Osteoblast (primary cell): ENCODE results near the gene ETNK1. TPM values are rescaled to one million over a fixed set of nuclear protein-coding genes. Genes with fewer than 3 reads are reported as not detected.

Experiments used
- DNase-seq: peaks from one replicate; pipeline ENCODE4 v3.0.0; 2011; ENCODE audit warnings: low spot score, mixed read lengths; ENCODE audit not compliant: insufficient read length; ENCODE audit errors: missing footprints
- H2AFZ ChIP-seq: 2 replicates; pipeline ENCODE4 v1.6.0; 2011; ENCODE audit warnings: mild to moderate bottlenecking, low read length
- H3K27ac ChIP-seq: 2 replicates; pipeline ENCODE4 v1.5.1; 2011; ENCODE audit warnings: mild to moderate bottlenecking, low read depth, low read length, moderate library complexity
- H3K27me3 ChIP-seq: 2 replicates; pipeline ENCODE4 v1.6.0; 2012; ENCODE audit warnings: mild to moderate bottlenecking, control low read depth, inconsistent platforms, low read length, moderate library complexity; ENCODE audit not compliant: insufficient read depth
- H3K36me3 ChIP-seq: 2 replicates; pipeline ENCODE4 v1.5.1; 2011; ENCODE audit warnings: mild to moderate bottlenecking, low read length, control low read depth, moderate library complexity; ENCODE audit not compliant: insufficient read depth
- H3K4me1 ChIP-seq: 2 replicates; pipeline ENCODE4 v1.5.1; 2011; ENCODE audit warnings: mild to moderate bottlenecking, low read length, control low read depth, moderate library complexity; ENCODE audit not compliant: insufficient read depth
- H3K4me2 ChIP-seq: 2 replicates; pipeline ENCODE4 v1.6.0; 2011; ENCODE audit warnings: mild to moderate bottlenecking, low read length; ENCODE audit not compliant: insufficient read depth
- H3K4me3 ChIP-seq: fragments of 200-600 bp; sonication (generic); 3 replicates; pipeline ENCODE4 v1.5.1; 2012; ENCODE audit warnings: mild to moderate bottlenecking, low read length, inconsistent platforms; ENCODE audit not compliant: insufficient read depth
- H3K79me2 ChIP-seq: 2 replicates; pipeline ENCODE4 v1.6.0; 2012; ENCODE audit warnings: mild to moderate bottlenecking, low read length, control low read depth, inconsistent platforms; ENCODE audit not compliant: insufficient read depth
- H3K9me3 ChIP-seq: 2 replicates; pipeline ENCODE4 v1.5.1; 2011; ENCODE audit warnings: low read depth, low read length, control low read depth
- H4K20me1 ChIP-seq: 2 replicates; pipeline ENCODE4 v1.6.0; 2012; ENCODE audit warnings: mild to moderate bottlenecking, low read length, control low read depth; ENCODE audit not compliant: insufficient read depth
- CTCF ChIP-seq: IDR thresholded peaks from 2 replicates; pipeline ENCODE4 v1.5.1; 2011; ENCODE audit warnings: mild to moderate bottlenecking, low read depth, low read length, moderate library complexity; ENCODE audit errors: extremely low read depth
- total RNA-seq: library from RNA; depleted of rRNA; stranded (reverse); fragments of >200 nt; gene quantifications from 2 replicates; pipeline ENCODE4 v1.2.3, GENCODE V29; 2012

Gene ETNK1
- total RNA-seq = 42.1 and 43.4 TPM in 2 replicates

GRCh38 chr12:22624870-22625761 is at the start of gene ETNK1:
Gene ETNK1 (plus strand): TSS chr12:22625171. CDS start chr12:22625431, 260 bp downstream.
- Histone ChIP-seq H3K9me3 (no peaks in the 10 kb centered on the region), H3K4me3 (peak within 1 kb of the TSS; percentile 96), H3K79me2 (peaks cover 51% of the 10 kb centered on the region), H3K36me3 (no peaks in the 10 kb centered on the region), H4K20me1 (no peaks in the 10 kb centered on the region), H3K4me1 (peaks cover 33% of the 10 kb centered on the region), H3K4me2 (peak within 1 kb of the TSS; percentile 79), H2AFZ (peak within 1 kb of the TSS; percentile 96), H3K27ac (peak within 1 kb of the TSS; percentile 86), H3K27me3 (peaks cover 1% of the 10 kb centered on the region)
- DNase-seq = peak; percentile 96
- TF ChIP-seq CTCF = no peak

- Histone ChIP-seq H3K79me2 (no peaks in the 10 kb centered on the region), H3K27ac (no peak overlapping the region), H3K4me2 (no peak overlapping the region), H3K4me1 (no peaks in the 10 kb centered on the region), H3K4me3 (no peak overlapping the region), H3K9me3 (no peaks in the 10 kb centered on the region), H3K36me3 (no peaks in the 10 kb centered on the region), H3K27me3 (no peaks in the 10 kb centered on the region), H2AFZ (no peak overlapping the region), H4K20me1 (no peaks in the 10 kb centered on the region)
- TF ChIP-seq CTCF = no peak
- DNase-seq = no peak
These were observed 48.9 kb upstream of the ETNK1 start for GRCh38 chr12:22576065-22576464.

GRCh38 chr12:22576473-22576872 is 48.5 kb upstream of the ETNK1 start:
- Histone ChIP-seq H3K4me2 (no peak overlapping the region), H4K20me1 (no peaks in the 10 kb centered on the region), H3K4me3 (no peak overlapping the region), H2AFZ (no peak overlapping the region), H3K79me2 (no peaks in the 10 kb centered on the region), H3K4me1 (no peaks in the 10 kb centered on the region), H3K27ac (no peak overlapping the region), H3K9me3 (no peaks in the 10 kb centered on the region), H3K36me3 (no peaks in the 10 kb centered on the region), H3K27me3 (no peaks in the 10 kb centered on the region)
- no peak for TF ChIP-seq CTCF
- no peak for DNase-seq

- no peaks in the 10 kb centered on the region for H3K4me1 ChIP-seq
- TF ChIP-seq CTCF = no peak
- DNase-seq = no peak
- H3K4me2 ChIP-seq = no peak overlapping the region
- no peak overlapping the region for H2AFZ ChIP-seq
- H4K20me1 ChIP-seq = no peaks in the 10 kb centered on the region
- H3K27ac ChIP-seq = no peak overlapping the region
- H3K27me3 ChIP-seq = no peaks in the 10 kb centered on the region
- H3K36me3 ChIP-seq = no peaks in the 10 kb centered on the region
- H3K79me2 ChIP-seq = no peaks in the 10 kb centered on the region
- H3K9me3 ChIP-seq = no peaks in the 10 kb centered on the region
- no peak overlapping the region for H3K4me3 ChIP-seq
These were observed 47.3 kb upstream of the ETNK1 start for GRCh38 chr12:22577667-22578066.
